ENCODE data around the gene CYP3A5.
"Not testable (repeated sequence)": the region's sequence is repeated elsewhere in the genome, so short reads cannot be mapped to it uniquely, and the experiment has no call there.

CYP3A5 gene

DNA sequence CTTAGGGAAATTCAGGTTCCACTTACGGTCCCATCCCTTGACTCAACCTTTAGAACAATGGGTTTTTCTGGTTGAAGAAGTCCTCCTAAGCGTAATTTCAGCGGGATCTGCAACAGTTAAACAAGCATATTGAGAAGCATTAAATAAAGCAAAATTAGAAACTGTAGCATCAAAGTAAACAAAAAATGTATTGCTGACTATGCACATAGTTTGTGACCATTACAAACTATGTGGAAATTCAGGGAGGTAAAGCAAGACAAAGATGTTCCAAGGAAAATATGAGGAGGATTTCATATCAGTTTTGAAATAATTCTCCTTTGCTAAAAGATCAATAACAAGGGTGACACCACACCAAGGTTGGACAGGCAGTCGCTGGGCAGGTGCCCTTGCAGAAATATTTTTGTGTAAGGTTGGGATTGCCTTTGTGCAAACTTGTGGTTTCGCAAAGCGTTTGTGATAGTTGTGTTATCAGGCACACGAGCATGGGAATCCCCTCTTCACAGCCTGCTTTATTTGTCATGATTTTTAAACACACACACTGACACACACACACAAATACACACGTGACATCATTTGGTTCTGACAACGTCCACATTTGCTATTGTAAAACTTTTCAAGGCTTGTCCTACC, 5.4 kb upstream of the CYP3A5 start:
- no peak for DNase-seq

DNA sequence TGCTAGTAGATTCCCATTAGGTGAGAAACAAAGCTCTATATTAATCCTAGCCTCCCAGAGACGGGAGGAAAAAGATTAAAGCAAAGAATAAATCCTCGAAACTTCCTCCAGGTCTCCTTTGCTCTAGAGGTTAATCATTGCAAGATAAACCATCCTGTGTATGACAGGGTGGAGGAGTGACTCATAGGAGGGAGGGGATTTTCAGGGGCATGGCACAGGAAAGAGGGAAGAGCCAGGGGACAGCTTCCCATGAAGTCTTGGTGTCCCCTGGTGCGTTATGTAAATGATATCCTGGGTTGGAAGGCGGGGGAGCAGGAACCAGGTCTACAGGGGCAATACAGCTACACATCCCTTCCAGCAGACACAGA, 780 bp downstream of the CYP3A5 start:
- DNase-seq = no peak

DNA sequence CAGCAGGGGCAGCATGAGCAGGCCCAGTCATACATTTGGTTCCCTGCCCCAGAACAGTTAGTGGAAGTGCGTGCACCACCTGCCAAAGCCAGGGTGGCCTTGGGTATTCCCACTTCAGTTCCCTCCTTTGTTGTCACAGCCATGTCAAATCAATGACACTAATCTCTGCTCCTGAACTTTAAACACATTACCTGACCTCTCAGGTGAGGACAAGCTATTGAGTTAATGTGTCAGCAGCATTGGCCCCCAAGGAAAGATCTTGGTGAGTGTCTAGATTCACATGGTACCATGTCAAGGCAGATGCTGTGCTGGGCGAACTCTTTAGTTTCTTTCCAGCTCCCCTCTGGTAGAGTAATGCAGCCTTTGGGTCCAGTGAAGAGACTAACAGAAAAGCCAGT, 2.1 kb downstream of the CYP3A5 start:
- DNase-seq = no peak

DNA sequence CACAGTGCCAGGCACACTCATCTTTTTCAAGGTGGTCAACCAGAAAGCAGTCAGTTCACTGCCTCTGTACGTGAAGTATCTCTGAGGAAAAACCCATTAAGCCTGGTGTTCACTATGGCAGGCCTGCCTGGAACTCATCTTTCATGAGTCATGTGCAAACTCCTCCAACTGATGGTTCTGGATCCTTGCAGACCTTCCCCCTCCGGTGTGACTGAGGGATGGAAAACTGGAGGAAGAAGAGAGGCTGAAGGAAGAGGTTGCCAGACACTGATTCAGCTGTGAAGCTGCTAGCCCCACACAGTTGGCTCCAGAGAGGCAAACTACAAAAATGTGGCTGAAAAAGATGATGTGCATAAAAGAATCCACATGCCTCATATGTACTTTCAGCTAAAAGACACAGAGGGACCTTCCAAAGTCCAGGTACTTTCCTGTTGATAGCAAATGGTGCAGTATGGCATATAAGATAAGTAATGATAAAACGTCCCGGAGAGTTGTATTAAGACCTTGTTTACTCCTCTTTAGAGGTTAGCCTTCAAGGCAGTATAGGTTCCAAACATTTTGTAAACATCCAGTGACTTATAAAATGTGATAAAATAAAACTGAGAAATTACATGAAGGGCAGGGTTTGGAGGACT, 2.7 kb downstream of the CYP3A5 start:
- DNase-seq = no peak

DNA sequence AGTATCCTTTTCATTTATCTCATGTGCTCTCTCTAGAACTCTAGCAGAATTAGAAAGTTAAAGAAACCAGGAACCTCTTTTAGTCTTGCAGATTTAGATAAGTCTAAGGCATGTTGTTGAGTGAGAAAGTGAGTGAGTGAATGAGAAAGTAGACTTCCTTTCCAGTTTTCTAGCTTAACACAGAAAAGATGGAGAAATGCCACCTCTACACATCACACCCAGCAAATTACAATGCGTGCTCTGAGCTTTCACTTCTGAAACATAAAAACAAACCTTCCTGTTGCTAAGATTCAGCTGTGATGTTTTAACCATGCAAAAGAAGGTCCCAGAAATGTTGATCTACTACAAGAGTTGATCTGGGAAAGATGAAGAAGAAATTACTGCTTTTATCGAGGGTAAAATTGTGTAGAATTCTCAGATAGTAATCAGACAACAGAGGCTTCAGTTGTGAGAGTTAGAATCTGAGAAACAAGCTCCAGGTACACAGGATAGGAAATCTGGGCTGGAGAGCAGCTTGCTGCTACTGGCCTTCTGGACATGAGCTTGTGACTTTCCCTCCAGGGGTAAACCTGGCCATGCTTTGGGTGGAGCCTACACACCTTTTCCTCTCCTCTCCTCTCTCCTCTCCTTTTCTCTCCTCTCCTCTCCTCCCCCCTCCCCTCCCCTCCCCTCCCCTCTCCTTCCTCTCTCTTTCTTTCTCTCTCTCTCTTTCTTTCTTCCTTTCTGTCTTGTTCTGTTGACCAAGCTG, 4.6 kb downstream of the CYP3A5 start:
- DNase-seq = no peak

DNA sequence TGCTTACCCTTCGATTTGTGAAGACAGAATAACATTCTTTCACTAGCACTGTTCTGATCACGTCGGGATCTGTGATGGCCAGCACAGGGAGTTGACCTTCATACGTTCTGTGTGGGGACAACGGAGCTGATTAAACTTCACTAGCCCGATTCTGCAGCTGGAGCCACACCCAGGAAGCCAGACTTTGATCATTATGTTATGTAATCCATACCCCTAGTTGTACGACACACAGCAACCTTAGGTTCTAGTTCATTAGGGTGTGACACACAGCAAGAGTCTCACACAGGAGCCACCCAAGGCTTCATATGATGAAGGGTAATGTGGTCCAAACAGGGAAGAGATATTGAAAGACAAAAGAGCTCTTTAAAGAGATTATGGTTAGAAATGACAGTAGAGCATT, 7.2 kb downstream of the CYP3A5 start:
- no peak for DNase-seq

DNA sequence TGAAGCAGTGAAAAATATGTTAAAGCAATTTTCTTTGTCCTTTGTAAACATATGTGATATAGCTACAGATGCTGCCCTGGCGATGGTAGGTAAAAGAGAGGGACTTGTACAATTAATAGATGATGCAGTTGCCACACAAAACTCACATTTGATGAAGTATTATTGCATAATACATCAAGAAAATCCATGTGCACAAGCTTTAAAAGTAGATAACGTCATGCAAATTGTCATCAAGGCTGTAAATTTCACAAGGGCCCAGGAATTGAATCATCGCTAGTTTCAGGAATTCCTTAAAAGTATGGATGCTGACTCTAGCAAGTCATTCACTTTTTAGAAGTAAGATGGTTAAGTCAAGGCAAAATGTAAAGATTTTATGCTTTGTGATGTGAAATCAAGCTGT, 10.0 kb downstream of the CYP3A5 start:
- DNase-seq = no peak

DNA sequence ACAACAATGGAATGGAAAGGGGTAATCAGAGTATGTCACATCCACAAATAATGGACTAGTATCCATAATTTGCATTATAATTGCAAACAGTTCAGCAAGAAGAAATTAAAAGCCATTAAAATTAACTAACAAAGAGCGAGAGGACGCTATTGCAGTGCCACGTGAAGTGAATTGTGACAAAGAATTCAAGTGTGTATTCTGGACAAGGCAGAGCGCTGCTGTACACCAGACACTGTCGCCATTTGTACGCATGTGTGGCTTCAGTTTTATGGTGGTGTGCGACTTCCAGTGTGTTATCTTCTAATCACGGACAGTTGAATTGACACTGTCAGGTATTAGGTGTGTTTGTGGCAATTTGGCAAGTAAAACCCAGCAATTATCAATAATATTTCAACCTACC, 11.3 kb downstream of the CYP3A5 start:
- DNase-seq = no peak

DNA sequence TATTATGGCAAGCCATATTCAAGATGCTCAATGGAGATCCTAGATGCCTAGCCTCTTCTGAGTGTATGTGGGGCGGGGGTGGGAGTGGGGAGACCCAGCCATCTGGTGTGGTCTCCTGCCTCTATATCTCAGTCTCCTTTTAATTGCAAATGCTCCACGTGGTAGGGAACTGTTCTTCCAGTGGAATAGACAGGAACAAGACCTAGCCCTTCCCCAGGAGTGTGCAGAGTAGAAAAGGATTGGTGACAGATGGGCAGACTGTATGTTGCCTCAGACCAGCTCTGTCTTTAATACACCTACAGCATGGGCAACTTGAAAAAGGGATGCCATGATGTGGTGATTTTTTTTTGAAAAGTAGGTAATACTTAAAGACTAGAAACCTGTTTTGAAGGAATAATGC, 12.6 kb downstream of the CYP3A5 start:
- no peak for DNase-seq

DNA sequence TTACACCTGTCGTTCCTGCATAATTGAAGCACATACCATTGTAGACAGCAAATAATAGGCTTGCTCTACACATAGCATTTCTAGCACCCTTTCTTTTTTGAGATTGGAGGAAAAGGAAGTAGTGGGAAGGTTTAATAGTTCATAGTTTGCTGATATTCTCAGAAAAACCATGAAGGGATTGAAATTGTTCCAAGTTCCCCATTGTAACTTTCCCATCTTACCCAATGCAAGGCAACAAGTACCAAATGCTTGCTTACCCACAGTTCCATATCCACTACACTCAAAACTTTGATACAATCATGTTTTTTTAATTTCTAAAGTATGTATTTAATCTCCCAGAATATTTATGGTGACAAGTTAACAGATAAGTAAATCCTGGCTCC, 13.8 kb downstream of the CYP3A5 start:
- DNase-seq = no peak

DNA sequence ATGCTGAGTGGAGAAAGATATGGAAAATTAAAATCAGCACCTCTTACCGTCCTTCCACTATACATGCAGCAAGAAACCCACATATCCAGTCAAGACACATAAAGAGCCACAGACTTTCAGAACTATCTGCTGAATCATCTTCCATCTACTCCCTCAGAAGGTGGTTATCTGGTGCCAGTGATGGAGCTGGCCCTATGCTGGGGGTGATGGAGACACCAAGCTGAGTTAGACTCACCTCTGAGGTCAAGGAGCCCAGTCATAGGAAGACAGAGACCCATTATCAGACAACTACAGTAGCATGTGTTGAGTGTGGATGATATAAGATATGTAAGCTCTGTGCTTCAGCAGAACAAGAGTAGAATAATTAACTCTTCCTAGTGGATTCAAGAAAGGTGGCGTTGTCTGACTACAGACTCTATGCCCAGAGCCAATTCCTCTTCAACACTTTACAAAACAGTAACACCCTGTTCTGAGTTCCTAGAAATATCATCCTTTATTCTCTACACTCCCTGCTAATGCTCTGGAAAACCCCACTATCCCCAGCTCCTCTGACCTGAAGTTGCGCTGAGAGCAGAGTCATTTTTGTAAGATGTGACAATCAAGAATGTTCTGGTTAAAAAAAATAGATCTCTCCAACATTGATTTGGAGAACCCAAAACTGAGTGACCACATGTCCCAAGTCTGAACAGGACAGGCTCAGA, 14.3 kb downstream of the CYP3A5 start:
- DNase-seq = no peak

DNA sequence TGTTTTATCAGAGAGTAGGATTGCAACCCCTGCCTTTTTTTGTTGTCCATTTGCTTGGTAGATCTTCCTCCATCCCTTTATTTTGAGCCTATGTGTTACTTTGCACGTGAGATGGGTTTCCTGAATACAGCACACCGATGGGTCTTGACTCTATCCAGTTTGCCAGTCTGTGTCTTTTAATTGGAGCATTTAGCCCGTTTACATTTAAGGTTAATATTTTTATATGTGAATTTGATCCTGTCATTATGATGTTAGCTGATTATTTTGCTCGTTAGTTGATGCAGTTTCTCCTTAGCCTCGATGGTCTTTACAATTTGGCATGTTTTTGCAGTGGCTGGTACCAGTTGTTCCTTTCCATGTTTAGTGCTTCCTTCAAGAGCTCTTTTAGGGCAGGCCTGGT, 21.9 kb downstream of the CYP3A5 start:
- DNase-seq = not testable (repeated sequence)

DNA sequence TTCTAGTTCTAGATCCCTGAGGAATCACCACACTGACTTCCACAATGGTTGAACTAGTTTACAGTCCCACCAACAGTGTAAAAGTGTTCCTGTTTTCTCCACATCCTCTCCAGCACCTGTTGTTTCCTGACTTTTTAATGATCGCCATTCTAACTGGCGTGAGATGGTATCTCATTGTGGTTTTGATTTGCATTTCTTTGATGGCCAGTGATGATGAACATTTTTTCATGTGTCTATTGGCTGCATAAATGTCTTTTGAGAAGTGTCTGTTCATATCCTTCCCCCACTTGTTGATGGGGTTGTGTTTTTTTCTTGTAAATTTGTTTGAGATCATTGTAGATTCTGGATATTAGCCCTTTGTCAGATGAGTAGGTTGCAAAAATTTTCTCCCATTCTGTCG, 25.2 kb downstream of the CYP3A5 start:
- DNase-seq = not testable (repeated sequence)

DNA sequence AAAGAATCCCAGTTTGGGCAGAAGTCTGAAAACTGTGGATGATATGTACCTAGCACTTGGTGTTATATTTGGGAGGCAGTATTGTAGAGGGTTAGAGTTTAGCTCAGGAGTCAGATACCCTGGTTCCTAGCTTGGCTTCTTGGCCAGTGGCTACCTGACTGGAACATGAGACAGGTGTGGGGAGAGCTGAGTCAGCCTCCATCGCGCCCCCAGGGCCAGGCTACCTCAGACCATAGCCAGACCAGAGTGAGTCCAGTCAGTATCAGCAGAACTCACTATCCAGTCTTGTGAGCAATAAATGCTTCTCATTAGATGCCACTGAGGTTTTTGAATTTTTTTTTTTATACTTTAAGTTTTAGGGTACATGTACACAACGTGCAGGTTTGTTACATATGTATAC, 26.0 kb downstream of the CYP3A5 start:
- no peak for DNase-seq

DNA sequence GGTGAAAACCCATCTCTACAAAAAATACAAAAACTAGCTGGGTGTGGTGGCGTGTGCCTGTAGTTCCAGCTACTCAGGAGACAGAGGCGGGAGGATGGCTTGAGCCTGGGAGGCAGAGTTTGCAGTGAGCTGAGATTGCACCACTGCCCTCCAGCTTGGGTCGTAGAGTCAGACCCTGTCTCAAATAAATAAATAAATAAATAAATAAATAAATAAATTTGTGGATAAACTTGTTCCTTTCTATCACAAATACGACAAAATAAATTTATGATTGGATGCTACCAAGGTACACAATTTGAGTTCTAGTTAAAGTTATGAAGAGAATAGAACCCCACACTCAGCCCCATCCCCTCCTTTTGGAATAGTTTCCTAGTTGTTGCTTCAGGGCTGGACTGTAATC, 26.5 kb downstream of the CYP3A5 start:
- DNase-seq = not testable (repeated sequence)

DNA sequence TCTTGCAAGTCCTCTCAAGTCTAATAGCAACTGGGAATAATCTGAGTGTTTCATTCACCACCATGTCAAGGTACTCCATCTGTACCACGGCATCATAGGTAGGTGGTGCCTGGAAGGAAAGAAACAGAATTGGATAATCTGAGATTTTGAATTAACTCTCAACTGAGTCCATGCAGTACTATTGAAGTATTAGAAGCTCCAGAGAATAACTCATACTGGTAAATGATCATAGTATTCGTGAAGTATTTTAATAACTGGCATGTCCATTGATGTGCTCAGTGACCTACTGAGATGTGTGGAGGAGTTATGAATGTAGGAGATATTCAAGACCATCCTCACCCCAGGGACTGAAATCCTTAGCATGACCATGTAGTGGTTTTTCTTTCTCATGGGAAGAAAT, 27.1 kb downstream of the CYP3A5 start:
- no peak for DNase-seq

DNA sequence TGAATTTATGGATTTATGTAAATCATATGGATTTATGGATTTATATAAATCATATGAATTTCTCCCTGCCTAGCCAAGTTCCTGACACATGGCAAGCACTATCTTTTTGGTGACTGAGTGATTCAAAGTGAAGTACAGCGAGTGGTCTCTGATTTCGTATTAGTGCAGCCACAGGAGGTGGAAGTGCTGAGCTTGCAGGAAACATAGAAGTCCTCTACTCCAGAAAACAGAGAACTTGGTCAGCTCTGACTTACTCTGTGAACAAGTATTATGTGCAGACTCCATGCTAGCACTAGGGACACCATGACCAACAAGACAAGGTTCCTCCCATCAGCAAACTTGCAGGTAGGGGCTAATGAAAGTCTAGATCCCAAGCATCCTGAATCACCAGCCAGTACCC, 28.5 kb downstream of the CYP3A5 start:
- DNase-seq = no peak

DNA sequence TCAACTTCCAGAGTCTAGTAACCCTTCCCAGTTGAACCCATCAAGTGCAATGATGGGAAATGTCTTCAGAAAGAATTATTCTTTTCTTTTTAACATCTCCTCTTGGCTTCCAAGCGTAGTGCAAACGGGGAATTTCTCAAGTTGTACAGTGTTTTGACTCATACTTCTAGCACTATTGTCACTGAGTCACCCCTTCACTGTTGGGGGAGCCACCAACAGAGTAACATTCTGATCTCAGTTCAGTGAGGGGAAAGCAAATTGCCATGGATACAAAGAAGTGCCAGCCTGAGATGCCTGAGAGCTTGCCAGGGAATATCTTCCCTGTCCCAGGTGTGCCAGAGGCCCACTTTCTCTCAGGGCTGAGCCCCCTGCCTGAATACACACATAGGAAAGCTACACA, 31.0 kb downstream of the CYP3A5 start:
- no peak for DNase-seq

DNA sequence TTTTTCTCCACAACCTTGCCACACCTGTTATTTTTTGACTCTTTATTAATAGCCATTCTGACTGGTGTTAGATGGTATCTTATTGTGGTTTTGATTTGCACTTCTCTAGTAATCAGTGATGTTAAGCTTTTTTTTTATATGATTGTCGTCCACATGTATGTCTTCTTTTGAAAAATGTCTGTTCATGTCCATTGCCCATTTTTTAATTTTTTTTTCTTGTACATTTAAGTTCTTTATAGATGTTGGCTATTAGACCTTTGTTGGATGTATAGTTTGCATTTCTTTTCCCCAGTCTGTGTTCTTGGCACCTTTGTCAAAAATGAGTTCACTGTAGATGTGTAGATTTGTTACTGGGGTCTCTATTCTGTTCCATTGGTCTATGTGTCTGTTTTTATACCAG, 34.2 kb downstream of the CYP3A5 start:
- DNase-seq = no peak

DNA sequence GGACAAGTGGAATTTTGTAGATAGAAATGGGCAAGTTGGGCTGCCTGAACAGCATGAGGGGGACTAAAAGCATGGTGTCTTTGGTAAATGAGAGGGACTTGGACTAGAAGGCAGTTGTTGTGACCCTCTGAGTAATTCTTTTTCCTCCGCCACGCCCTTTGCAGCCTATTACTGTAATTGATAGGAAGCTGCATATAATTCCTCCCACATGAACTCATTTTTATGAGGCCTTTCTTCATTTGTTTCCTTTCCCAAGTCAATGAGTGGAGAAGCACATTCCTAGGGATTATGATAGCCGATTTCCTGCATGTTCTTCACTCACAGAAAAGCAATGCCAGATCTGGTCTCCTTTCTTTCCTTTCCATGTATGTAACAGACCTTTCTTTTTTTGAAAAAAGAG, 35.4 kb downstream of the CYP3A5 start:
- DNase-seq = no peak

DNA sequence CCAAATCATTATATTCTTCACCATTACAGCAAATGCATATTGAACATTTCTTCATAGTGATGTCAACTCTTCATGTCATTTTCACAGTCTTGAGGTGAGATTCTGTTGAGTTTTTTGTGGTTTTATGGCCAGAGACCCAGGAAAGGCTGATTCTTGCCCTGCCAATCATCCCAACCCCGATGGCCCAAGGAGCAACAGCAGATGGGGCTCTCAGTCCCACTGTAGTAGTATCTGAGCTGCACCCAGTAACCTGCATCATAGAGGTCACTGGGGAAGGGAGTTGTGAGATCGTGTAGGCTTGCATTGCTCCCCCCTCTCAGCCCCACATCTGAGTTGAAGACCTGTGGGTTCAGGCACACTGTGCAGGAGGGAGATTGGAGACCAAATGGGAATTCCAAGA, 36.3 kb downstream of the CYP3A5 start:
- DNase-seq = no peak

DNA sequence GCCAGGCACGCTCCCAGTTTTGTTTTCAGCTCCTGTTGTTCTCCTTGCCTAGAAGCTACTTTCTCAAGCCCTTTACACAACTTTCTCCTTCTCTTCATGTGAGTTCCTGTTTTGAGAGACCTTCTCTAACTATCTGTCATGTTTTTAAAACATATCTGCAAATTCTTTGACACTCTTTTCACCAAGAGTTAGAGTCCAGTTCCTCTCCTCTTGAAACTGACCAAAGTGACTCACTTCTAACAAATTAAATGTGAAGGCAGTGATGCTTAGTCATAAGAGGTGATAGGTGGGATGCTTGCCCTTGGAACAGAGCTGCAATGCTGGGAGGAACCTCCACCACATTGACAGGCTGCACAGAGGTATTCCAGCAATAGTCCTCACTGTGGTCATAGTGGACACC, 37.8 kb downstream of the CYP3A5 start:
- DNase-seq = no peak

DNA sequence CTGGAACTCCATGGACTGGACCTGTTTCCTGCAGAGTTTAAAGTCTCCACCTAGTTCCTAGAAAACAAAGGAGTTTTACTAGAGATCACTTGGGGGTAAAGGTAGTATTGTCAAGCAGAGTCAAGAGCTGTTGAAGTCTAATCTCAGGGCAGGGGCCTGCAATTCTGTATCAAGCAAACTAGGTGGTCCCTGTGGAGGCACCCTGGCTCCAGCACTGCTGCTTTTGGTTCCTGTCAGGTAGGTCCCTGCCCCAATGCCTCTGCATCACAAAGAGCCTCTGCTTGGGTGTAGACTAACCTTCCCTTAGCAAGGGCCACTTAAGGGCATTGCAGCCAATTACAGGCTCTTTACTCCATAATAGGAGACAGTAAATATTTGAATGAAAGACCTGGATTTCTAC, 40.5 kb downstream of the CYP3A5 start:
- DNase-seq = no peak

DNA sequence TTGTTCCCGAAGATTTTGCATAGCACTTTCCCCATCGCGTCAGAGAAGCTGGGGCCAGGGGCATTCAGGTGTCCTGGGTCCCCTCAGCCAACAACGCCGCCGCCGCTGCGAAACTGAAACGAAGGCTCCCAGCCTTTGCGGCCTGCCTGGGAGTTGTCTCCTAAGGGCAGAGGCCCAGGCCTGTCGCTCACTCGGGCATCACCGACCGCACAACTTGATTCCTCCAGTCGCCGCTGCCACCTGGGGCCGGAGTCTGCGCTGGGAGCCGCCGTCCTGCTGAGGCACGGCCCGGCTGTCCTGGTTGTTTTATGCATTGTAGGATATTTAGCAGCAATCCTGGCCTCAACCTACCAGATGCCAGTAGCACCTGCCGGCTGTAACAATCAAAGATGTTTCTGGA, 41.1 kb downstream of the CYP3A5 start:
- DNase-seq = no peak

Data from CD4-positive, alpha-beta T cell treated with Interleukin-17A for 1 hour (primary cell).